Measurements from ENCODE around the gene ATP1A3. TPM values are rescaled to one million over a fixed set of nuclear protein-coding genes. Genes with fewer than 3 reads are reported as not detected.

Gene ATP1A3
- total and polyA plus RNA-seq, 11 donors, result 48.3 to 414 (median 226) TPM

- Histone ChIP-seq H3K36me3 (no peaks in the 10 kb centered on the region), H3K4me1 (peaks cover 0 to 5% (median 0%) of the 10 kb centered on the region in 12 donors), H3K9me3 (no peaks in the 10 kb centered on the region), H3K4me3 (no peak overlapping the region), H3K27ac (no peak overlapping the region), H3K27me3 (peaks cover 34 to 92% (median 64%) of the 10 kb centered on the region in 9 donors)
- no peak for ATAC-seq
- DNase-seq, result no peak
- intact Hi-C loops (cut with DNase I), result no loop called here
- TF ChIP-seq POLR2A (IDR thresholded peaks at IDR 0.05) (no peak), CTCF (IDR thresholded peaks at IDR 0.05) (no peak)
- 87 to 93% (median 91%) methylated on average over 5 of the region's 5 CpGs for WGBS, 4 donors
These were observed 75.3 kb downstream of the ATP1A3 start for GRCh38 chr19:41918653-41919244.

GRCh38 chr19:41918095-41918494, 75.9 kb downstream of the ATP1A3 start:
- 86 to 92% (median 86%) methylated on average over 6 of the region's 6 CpGs for WGBS, 4 donors

GRCh38 chr19:41917676-41918075, 76.4 kb downstream of the ATP1A3 start:
- DNase-seq (no peak), ATAC-seq (no peak)
- no peak for TF ChIP-seq POLR2A (IDR thresholded peaks at IDR 0.05)
- TF ChIP-seq CTCF (IDR thresholded peaks at IDR 0.05), result no peak
- H3K36me3 ChIP-seq, result no peaks in the 10 kb centered on the region
- no peak overlapping the region for H3K27ac ChIP-seq
- 45 to 58% (median 55%) methylated on average over 5 to 12 of the region's 12 CpGs for WGBS, 4 donors
- H3K4me1 ChIP-seq, result peaks cover 0 to 12% (median 0%) of the 10 kb centered on the region in 12 donors
- intact Hi-C loops (cut with DNase I), result no loop called here
- H3K4me3 ChIP-seq, result no peak overlapping the region
- no peaks in the 10 kb centered on the region for H3K9me3 ChIP-seq
- H3K27me3 ChIP-seq, result peaks cover 34 to 95% (median 62%) of the 10 kb centered on the region in 9 donors

More at GRCh38 chr19:41918095-41918494, 75.9 kb downstream of the ATP1A3 start:
- DNase-seq (no peak), ATAC-seq (no peak)
- Histone ChIP-seq H3K4me3 (no peak overlapping the region), H3K4me1 (peaks cover 0 to 8% (median 0%) of the 10 kb centered on the region in 12 donors), H3K36me3 (no peaks in the 10 kb centered on the region), H3K27ac (no peak overlapping the region), H3K9me3 (no peaks in the 10 kb centered on the region), H3K27me3 (peaks cover 36 to 95% (median 65%) of the 10 kb centered on the region in 9 donors)
- intact Hi-C loops (cut with DNase I), result no loop called here
- no peak for TF ChIP-seq POLR2A (IDR thresholded peaks at IDR 0.05)
- no peak for TF ChIP-seq CTCF (IDR thresholded peaks at IDR 0.05)

Other genes with a start within 250 kb of the ATP1A3 start
- gene CEACAM6, start 238.7 kb downstream of the ATP1A3 start, total RNA-seq, result under 1 TPM in 2 of 9 donors, not detected in 7; 0.12 to 0.53 TPM
- under 1 TPM in 1 of 2 donors, not detected in 1; 0.08 TPM for gene CEACAM6, start 238.7 kb downstream of the ATP1A3 start, polyA plus RNA-seq
- 1 to 10 TPM in 2 of 9 donors, not detected in 7; 1.6 to 2.0 TPM for gene CEACAM3, start 197.6 kb downstream of the ATP1A3 start, total RNA-seq
- under 1 TPM in 1 of 2 donors, not detected in 1; 0.07 TPM for gene CEACAM3, start 197.6 kb downstream of the ATP1A3 start, polyA plus RNA-seq
- gene LYPD4, start 149.5 kb downstream of the ATP1A3 start, total RNA-seq, result not detected
- gene LYPD4, start 149.5 kb downstream of the ATP1A3 start, polyA plus RNA-seq, result not detected
- gene DMRTC2, start 149.2 kb downstream of the ATP1A3 start, total RNA-seq, result not detected
- not detected for gene DMRTC2, start 149.2 kb downstream of the ATP1A3 start, polyA plus RNA-seq
- gene RPS19, start 134.0 kb downstream of the ATP1A3 start, total RNA-seq, result 1,000 to 10,000 TPM in 1 of 9 donors, 100 to 1,000 TPM in 8; 161 to 1,072 (median 585) TPM
- gene RPS19, start 134.0 kb downstream of the ATP1A3 start, polyA plus RNA-seq, result 1,000 to 10,000 TPM in 1 of 2 donors, 100 to 1,000 TPM in 1; 840 to 1,676 TPM
- under 1 TPM in 3 of 9 donors, not detected in 6; 0.37 to 0.88 (median 0.45) TPM for gene CD79A, start 117.0 kb downstream of the ATP1A3 start, total RNA-seq
- under 1 TPM in 1 of 2 donors, not detected in 1; 0.51 TPM for gene CD79A, start 117.0 kb downstream of the ATP1A3 start, polyA plus RNA-seq
- gene ARHGEF1, start 111.0 kb downstream of the ATP1A3 start, total RNA-seq, result 10 to 100 TPM; 22.8 to 89.2 (median 27.2) TPM
- 10 to 100 TPM; 32.1 to 44.1 TPM for gene ARHGEF1, start 111.0 kb downstream of the ATP1A3 start, polyA plus RNA-seq
- under 1 TPM in 1 of 9 donors, not detected in 8; 0.13 TPM for gene ERFL, start 65.8 kb downstream of the ATP1A3 start, total RNA-seq
- gene ERFL, start 65.8 kb downstream of the ATP1A3 start, polyA plus RNA-seq, result not detected
- gene RABAC1, start 34.9 kb downstream of the ATP1A3 start, total RNA-seq, result 100 to 1,000 TPM in 3 of 9 donors, 10 to 100 TPM in 6; 43.2 to 128 (median 67.2) TPM
- 100 to 1,000 TPM in 1 of 2 donors, 10 to 100 TPM in 1; 97.2 to 217 TPM for gene RABAC1, start 34.9 kb downstream of the ATP1A3 start, polyA plus RNA-seq
- gene GRIK5, start 76.0 kb upstream of the ATP1A3 start, total RNA-seq, result 1 to 10 TPM; 1.4 to 9.0 (median 3.6) TPM
- gene GRIK5, start 76.0 kb upstream of the ATP1A3 start, polyA plus RNA-seq, result under 1 TPM; 0.28 to 0.72 TPM
- 10 to 100 TPM in 3 of 9 donors, 1 to 10 TPM in 6; 6.3 to 17.7 (median 8.8) TPM for gene ZNF574, start 81.9 kb upstream of the ATP1A3 start, total RNA-seq
- gene ZNF574, start 81.9 kb upstream of the ATP1A3 start, polyA plus RNA-seq, result 1 to 10 TPM; 5.1 to 6.9 TPM
- 10 to 100 TPM in 1 of 9 donors, 1 to 10 TPM in 1, under 1 TPM in 7; 0.16 to 10.1 (median 0.50) TPM for gene POU2F2, start 138.2 kb upstream of the ATP1A3 start, total RNA-seq
- under 1 TPM; 0.61 to 0.69 TPM for gene POU2F2, start 138.2 kb upstream of the ATP1A3 start, polyA plus RNA-seq
- gene DEDD2, start 223.4 kb upstream of the ATP1A3 start, total RNA-seq, result 10 to 100 TPM; 11.1 to 24.1 (median 17.2) TPM
- gene DEDD2, start 223.4 kb upstream of the ATP1A3 start, polyA plus RNA-seq, result 10 to 100 TPM; 12.6 to 18.3 TPM
- 1 to 10 TPM; 3.9 to 7.2 (median 5.8) TPM for gene ZNF526, start 226.1 kb upstream of the ATP1A3 start, total RNA-seq
- 1 to 10 TPM; 3.3 to 5.4 TPM for gene ZNF526, start 226.1 kb upstream of the ATP1A3 start, polyA plus RNA-seq
- 10 to 100 TPM; 22.5 to 46.9 (median 36.8) TPM for gene GSK3A, start 248.4 kb upstream of the ATP1A3 start, total RNA-seq
- gene GSK3A, start 248.4 kb upstream of the ATP1A3 start, polyA plus RNA-seq, result 10 to 100 TPM; 51.6 to 76.5 TPM

All from heart left ventricle (tissue), 16 donors.